Measurements from ENCODE around the gene SUN5.

DNA sequence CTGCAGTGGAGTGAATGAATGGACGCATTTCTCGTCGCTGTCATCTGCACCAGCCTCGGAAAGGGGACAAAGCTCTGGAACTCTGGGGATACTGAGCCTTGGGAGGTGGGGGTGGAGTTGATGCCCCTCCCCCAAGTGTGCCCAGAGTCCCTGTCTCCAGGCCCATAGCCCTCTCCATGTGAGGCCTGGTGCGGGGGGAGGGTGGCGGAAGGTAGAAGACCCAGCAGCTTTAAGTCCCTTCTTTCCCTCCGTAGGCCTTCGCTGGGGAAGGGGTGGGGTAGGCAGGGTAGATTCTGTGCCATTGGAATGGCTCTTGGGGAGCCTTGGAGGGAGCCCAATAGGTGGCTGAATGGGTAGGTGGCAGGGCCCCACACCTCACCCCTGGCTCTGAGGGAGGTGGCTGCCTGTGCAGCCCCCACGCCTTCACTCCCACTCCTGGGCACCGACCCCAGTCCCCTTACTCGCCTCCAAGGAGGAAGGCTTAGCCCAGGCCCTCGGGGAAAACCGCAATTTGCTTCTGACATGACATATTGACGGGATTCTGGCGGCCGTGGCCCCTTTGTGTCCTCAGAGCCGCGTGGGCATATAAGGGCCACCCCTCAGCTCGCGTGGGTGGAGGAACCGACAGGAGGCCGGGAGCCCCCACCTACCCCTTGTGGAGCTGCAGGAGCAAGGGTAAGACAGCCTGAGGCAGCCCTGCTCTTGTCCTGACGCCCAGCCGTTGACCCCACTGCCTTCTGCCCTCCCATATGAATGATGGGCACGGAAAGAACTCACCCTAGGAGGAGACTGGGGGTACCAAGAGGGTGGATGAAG lies 49.3 kb upstream of the SUN5 start, which contains the start of gene BPIFB3:
- TF ChIP-seq, protein P1, sequence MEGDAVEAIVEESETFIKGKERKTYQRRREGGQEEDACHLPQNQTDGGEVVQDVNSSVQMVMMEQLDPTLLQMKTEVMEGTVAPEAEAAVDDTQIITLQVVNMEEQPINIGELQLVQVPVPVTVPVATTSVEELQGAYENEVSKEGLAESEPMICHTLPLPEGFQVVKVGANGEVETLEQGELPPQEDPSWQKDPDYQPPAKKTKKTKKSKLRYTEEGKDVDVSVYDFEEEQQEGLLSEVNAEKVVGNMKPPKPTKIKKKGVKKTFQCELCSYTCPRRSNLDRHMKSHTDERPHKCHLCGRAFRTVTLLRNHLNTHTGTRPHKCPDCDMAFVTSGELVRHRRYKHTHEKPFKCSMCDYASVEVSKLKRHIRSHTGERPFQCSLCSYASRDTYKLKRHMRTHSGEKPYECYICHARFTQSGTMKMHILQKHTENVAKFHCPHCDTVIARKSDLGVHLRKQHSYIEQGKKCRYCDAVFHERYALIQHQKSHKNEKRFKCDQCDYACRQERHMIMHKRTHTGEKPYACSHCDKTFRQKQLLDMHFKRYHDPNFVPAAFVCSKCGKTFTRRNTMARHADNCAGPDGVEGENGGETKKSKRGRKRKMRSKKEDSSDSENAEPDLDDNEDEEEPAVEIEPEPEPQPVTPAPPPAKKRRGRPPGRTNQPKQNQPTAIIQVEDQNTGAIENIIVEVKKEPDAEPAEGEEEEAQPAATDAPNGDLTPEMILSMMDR (IDR thresholded peaks at IDR 0.05; ENCODE audit: extremely low read depth in 1 of 2, insufficient read depth in 1 of 2, low read depth in 1 of 2, low read length in 2 of 2): no peak
- TF ChIP-seq POLR2A (IDR thresholded peaks at IDR 0.05; ENCODE audit: low read depth, low read length): no peak
- TF ChIP-seq POLR2AphosphoS5 (IDR thresholded peaks at IDR 0.05; ENCODE audit: insufficient read depth, low read depth, low read length): no peak
- TF ChIP-seq EZH2 (IDR thresholded peaks at IDR 0.05; ENCODE audit: borderline replicate concordance, low read depth, low read length, severe bottlenecking): no peak
- no peak for TF ChIP-seq MYC (IDR thresholded peaks at IDR 0.05; ENCODE audit: low read depth, low read length)
- TF ChIP-seq, protein P2, sequence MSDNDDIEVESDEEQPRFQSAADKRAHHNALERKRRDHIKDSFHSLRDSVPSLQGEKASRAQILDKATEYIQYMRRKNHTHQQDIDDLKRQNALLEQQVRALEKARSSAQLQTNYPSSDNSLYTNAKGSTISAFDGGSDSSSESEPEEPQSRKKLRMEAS (IDR thresholded peaks at IDR 0.05; ENCODE audit: insufficient read depth, insufficient read length): no peak
- no peak for TF ChIP-seq JUN (IDR thresholded peaks at IDR 0.05; ENCODE audit: borderline replicate concordance, insufficient read depth, insufficient read length, low read depth)
- TF ChIP-seq FOS (IDR thresholded peaks at IDR 0.05; ENCODE audit: borderline replicate concordance, insufficient read depth, low read length): no peak
- no peak for TF ChIP-seq GATA2 (IDR thresholded peaks at IDR 0.05; ENCODE audit: insufficient read depth, insufficient read length, low read depth, low read length)
